Liver (tissue), 9 donors: ENCODE results near the gene ARCN1. TPM values are rescaled to one million over a fixed set of nuclear protein-coding genes. Genes with fewer than 3 reads are reported as not detected.

Source experiments
- DNase-seq: peaks from one replicate; pipeline ENCODE4 v3.0.0-alpha.2; 2017; ENCODE audit warnings: low spot score
- H3K27ac ChIP-seq, 2 donors: one replicate each; pipeline ENCODE4 v1.7.0; 2013; ENCODE audit warnings: inconsistent platforms in 2 of 2, low read length in 2 of 2, control low read depth in 1 of 2, low read depth in 1 of 2, mild to moderate bottlenecking in 1 of 2
- H3K27me3 ChIP-seq, 4 donors: one replicate each; pipeline versions ENCODE4 v1.6.1 to v1.7.0; 2013; ENCODE audit warnings: low read length in 3 of 4, inconsistent platforms in 1 of 4, mild to moderate bottlenecking in 1 of 4, moderate library complexity in 1 of 4; ENCODE audit not compliant: control insufficient read depth in 4 of 4, insufficient read depth in 4 of 4
- H3K36me3 ChIP-seq, 4 donors: one replicate each; pipeline versions ENCODE4 v1.6.1 to v1.7.0; 2013; ENCODE audit warnings: low read length in 3 of 4, mild to moderate bottlenecking in 3 of 4, low read depth in 1 of 4, moderate library complexity in 1 of 4; ENCODE audit not compliant: control insufficient read depth in 4 of 4, insufficient read depth in 3 of 4
- H3K4me1 ChIP-seq, 4 donors: one replicate each; pipeline versions ENCODE4 v1.6.1 to v1.7.0; 2013; ENCODE audit warnings: low read length in 3 of 4, mild to moderate bottlenecking in 3 of 4, moderate library complexity in 1 of 4; ENCODE audit not compliant: control insufficient read depth in 4 of 4, insufficient read depth in 4 of 4
- H3K4me3 ChIP-seq, 3 donors: one replicate each; pipeline versions ENCODE4 v1.6.1 to v1.7.0; 2013; ENCODE audit warnings: low read length in 3 of 3, control low read depth in 1 of 3, low read depth in 1 of 3, mild to moderate bottlenecking in 1 of 3
- H3K9ac ChIP-seq, 2 donors: one replicate each; pipeline ENCODE4 v1.7.0; 2013; ENCODE audit warnings: low read length in 2 of 2, mild to moderate bottlenecking in 2 of 2, moderate library complexity in 2 of 2, control low read depth in 1 of 2, low read depth in 1 of 2
- H3K9me3 ChIP-seq, 4 donors: one replicate each; pipeline versions ENCODE4 v1.6.1 to v1.7.0; 2013; ENCODE audit warnings: low read length in 3 of 4; ENCODE audit not compliant: control insufficient read depth in 4 of 4
- EGR1 ChIP-seq, 2 donors: IDR thresholded peaks; 2 replicates each; pipeline ENCODE4 v1.6.1; 2016 to 2018; ENCODE audit warnings: antibody characterized with exemption in 2 of 2, low read depth in 2 of 2
- FOXA1 ChIP-seq: IDR thresholded peaks from 2 replicates; pipeline ENCODE4 v1.6.1; 2016; ENCODE audit warnings: antibody characterized with exemption
- GABPA ChIP-seq, 2 donors: IDR thresholded peaks in 1 of 2; conservative IDR thresholded peaks in 1 of 2; 2 replicates each; pipeline ENCODE4 v1.6.1; 2016; ENCODE audit warnings: antibody characterized with exemption in 2 of 2, mild to moderate bottlenecking in 1 of 2, moderate library complexity in 1 of 2
- HNF4A ChIP-seq, 2 donors: conservative IDR thresholded peaks; 2 replicates each; pipeline ENCODE4 v1.6.1; 2016; ENCODE audit warnings: antibody characterized with exemption in 2 of 2, mild to moderate bottlenecking in 2 of 2
- NR2F2 ChIP-seq: IDR thresholded peaks from 2 replicates; pipeline ENCODE4 v1.6.1; 2016; ENCODE audit warnings: antibody characterized with exemption
- RAD21 ChIP-seq, 2 donors: IDR thresholded peaks; 2 replicates each; pipeline ENCODE4 v1.6.1; 2016; ENCODE audit warnings: antibody characterized with exemption in 2 of 2, mild to moderate bottlenecking in 2 of 2
- RXRA ChIP-seq, 2 donors: IDR thresholded peaks; 2 replicates each; pipeline ENCODE4 v1.6.1; 2017 to 2018; ENCODE audit warnings: antibody characterized with exemption in 2 of 2, mild to moderate bottlenecking in 1 of 2
- SP1 ChIP-seq: IDR thresholded peaks from 2 replicates; pipeline ENCODE4 v1.6.1; 2018; ENCODE audit warnings: antibody characterized with exemption, mild to moderate bottlenecking
- YY1 ChIP-seq: IDR thresholded peaks from 2 replicates; pipeline ENCODE4 v1.6.1; 2016; ENCODE audit warnings: antibody characterized with exemption, mild to moderate bottlenecking
- WGBS: extraction: QIAGEN DNeasy Blood & Tissue Kit; methylation state at CpG from one replicate; pipeline ENCODE4 v1.1.7; 2013; 5-methylcytosine and 5-hydroxymethylcytosine counted together
- polyA plus RNA-seq, 2 donors: library from polyadenylated mRNA; stranded (reverse) in 1 of 2; unstranded in 1 of 2; fragments of 200-250 nt in 1 of 2; fragments of >200 nt in 1 of 2; fragmentation: Nextera tagmentation in 1 of 2; extraction: Ambion mirVana in 1 of 2; gene quantifications; one replicate each; pipeline versions ENCODE4 v1.2.1 to v1.2.3, GENCODE V29; 2013 to 2015
- total RNA-seq, 2 donors: library from RNA; depleted of rRNA; stranded (reverse); fragments of >200 nt; gene quantifications; one replicate each; pipeline ENCODE4 v1.2.3, GENCODE V29; 2014
- TF ChIP-seq, protein P1 (sequence below): IDR thresholded peaks from 2 replicates; pipeline ENCODE4 v1.6.1; 2016; ENCODE audit warnings: antibody characterized with exemption, mild to moderate bottlenecking
- TF ChIP-seq, protein P2 (sequence below): IDR thresholded peaks from 2 replicates; pipeline ENCODE4 v1.6.1; 2016; ENCODE audit warnings: antibody characterized with exemption
- TF ChIP-seq, protein P3 (sequence below): fragments of 150-350 bp; IDR thresholded peaks from 2 replicates; pipeline ENCODE4 v1.5.1; 2017; ENCODE audit warnings: improper control_type of control experiment, low read depth, low read length; ENCODE audit not compliant: missing input control
- donor health status: healthy.
- donor health status: healthy.
- donor health status: healthy.
- donor health status: healthy.
- donor health status: healthy.

Gene ARCN1
- total RNA-seq (10 to 100 TPM; 40.1 to 95.4 TPM), polyA plus RNA-seq (10 to 100 TPM; 36.7 to 63.5 TPM)

DNA sequence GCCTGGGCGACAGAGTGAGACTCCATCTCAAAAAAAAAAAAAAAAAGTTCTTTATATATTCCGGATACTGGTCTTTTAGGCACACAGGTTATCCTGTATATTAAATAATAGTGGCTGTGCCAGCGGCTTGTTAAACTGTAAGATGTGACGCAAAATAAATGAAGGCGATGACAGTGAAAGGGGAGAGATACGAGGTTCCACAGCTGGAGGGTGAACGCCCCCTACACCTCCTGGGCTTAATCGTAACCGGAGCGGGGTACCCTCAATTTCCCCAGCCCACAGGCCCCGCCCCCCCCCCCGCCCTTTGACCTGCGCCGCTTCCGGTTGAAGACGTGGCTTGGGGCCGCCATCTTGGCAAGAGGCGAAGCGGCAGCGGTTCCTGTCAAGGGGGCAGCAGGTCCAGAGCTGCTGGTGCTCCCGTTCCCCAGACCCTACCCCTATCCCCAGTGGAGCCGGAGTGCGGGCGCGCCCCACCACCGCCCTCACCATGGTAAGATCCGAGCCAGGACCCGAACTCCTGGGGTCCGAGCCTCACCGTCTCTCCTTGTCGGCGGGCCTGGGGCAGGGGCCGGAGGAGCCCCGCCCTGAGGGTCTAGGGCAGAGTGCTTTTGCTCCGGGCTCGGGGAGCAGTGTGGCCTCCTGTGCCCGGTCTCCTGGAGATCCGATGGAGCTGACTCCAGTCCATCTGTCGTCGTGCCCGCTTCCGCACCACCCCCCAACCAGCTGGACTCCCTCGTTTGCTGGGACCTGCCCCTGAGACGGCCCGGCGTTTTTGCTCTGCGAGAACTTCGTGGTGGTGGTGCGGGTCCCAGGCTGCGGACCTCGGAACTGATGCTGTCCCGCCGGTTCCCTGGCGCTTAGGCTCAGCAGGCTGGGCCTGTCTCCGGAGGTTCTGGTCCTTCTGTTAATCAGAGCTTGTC, at the start of gene ARCN1:
TSS of gene ARCN1 (plus strand) at position 349 of the 920 bp plus-strand sequence. CDS start at position 488, 139 bp downstream.
- peaks cover 0 to under 1% (median 0%) of the 10 kb centered on the region in 4 donors for H3K36me3 ChIP-seq
- H3K9me3 ChIP-seq, result no peaks in the 10 kb centered on the region
- peaks cover 6 to 36% (median 24%) of the 10 kb centered on the region in 4 donors for H3K4me1 ChIP-seq
- H3K27ac ChIP-seq, result peak within 1 kb of the TSS; percentile 97 to 100
- TF ChIP-seq, protein P1, sequence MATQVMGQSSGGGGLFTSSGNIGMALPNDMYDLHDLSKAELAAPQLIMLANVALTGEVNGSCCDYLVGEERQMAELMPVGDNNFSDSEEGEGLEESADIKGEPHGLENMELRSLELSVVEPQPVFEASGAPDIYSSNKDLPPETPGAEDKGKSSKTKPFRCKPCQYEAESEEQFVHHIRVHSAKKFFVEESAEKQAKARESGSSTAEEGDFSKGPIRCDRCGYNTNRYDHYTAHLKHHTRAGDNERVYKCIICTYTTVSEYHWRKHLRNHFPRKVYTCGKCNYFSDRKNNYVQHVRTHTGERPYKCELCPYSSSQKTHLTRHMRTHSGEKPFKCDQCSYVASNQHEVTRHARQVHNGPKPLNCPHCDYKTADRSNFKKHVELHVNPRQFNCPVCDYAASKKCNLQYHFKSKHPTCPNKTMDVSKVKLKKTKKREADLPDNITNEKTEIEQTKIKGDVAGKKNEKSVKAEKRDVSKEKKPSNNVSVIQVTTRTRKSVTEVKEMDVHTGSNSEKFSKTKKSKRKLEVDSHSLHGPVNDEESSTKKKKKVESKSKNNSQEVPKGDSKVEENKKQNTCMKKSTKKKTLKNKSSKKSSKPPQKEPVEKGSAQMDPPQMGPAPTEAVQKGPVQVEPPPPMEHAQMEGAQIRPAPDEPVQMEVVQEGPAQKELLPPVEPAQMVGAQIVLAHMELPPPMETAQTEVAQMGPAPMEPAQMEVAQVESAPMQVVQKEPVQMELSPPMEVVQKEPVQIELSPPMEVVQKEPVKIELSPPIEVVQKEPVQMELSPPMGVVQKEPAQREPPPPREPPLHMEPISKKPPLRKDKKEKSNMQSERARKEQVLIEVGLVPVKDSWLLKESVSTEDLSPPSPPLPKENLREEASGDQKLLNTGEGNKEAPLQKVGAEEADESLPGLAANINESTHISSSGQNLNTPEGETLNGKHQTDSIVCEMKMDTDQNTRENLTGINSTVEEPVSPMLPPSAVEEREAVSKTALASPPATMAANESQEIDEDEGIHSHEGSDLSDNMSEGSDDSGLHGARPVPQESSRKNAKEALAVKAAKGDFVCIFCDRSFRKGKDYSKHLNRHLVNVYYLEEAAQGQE, result no peak
- TF ChIP-seq GABPA (IDR thresholded peaks at IDR 0.05 in 1 of 2, conservative IDR thresholded peaks at IDR 0.05 in 1 of 2) (peak in 1 of 2 donors; percentile 66), NR2F2 (peak; percentile 77), YY1 (peak; percentile 98), HNF4A (conservative IDR thresholded peaks at IDR 0.05) (peak; percentile 24 to 41), SP1 (no peak), RXRA (IDR thresholded peaks at IDR 0.05) (peak in 1 of 2 donors; percentile 20)
- TF ChIP-seq, protein P2, sequence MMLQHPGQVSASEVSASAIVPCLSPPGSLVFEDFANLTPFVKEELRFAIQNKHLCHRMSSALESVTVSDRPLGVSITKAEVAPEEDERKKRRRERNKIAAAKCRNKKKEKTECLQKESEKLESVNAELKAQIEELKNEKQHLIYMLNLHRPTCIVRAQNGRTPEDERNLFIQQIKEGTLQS, result no peak
- peak within 1 kb of the TSS; percentile 77 to 99 (median 97) for H3K4me3 ChIP-seq
- H3K27me3 ChIP-seq, result no peaks in the 10 kb centered on the region
- WGBS, result under 1% methylated on average over 55 of the region's 55 CpGs
- peak; percentile 87 for DNase-seq
- H3K9ac ChIP-seq, result peak within 1 kb of the TSS; percentile 74 to 99

DNA sequence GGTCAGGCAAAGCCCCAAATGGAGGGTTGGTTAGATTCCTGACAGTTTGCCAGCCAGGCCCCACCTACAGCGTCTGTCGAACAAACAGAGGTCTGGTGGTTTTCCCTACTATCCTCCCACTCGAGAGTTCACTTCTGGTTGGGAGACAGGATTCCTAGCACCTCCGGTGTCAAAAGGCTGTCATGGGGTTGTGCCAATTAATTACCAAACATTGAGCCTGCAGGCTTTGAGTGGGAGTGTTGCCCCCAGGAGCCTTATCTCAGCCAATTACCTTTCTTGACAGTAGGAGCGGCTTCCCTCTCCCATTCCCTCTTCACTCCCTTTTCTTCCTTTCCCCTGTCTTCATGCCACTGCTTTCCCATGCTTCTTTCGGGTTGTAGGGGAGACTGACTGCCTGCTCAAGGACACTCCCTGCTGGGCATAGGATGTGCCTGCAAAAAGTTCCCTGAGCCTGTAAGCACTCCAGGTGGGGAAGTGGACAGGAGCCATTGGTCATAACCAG, 49.6 kb upstream of the ARCN1 start:
- Histone ChIP-seq H3K4me3 (no peak overlapping the region), H3K27me3 (no peaks in the 10 kb centered on the region), H3K4me1 (peaks cover 17 to 74% (median 65%) of the 10 kb centered on the region in 4 donors), H3K9me3 (no peaks in the 10 kb centered on the region), H3K9ac (no peak overlapping the region), H3K27ac (no peak overlapping the region), H3K36me3 (peaks cover 5 to 22% (median 14%) of the 10 kb centered on the region in 4 donors)
- 37% methylated on average over 6 of the region's 6 CpGs for WGBS
- no peak for TF ChIP-seq FOXA1
- peak in 1 of 2 donors; percentile 21 for TF ChIP-seq RXRA (IDR thresholded peaks at IDR 0.05)
- peak; percentile 57 to 75 for TF ChIP-seq RAD21 (IDR thresholded peaks at IDR 0.05)
- TF ChIP-seq, protein P3, sequence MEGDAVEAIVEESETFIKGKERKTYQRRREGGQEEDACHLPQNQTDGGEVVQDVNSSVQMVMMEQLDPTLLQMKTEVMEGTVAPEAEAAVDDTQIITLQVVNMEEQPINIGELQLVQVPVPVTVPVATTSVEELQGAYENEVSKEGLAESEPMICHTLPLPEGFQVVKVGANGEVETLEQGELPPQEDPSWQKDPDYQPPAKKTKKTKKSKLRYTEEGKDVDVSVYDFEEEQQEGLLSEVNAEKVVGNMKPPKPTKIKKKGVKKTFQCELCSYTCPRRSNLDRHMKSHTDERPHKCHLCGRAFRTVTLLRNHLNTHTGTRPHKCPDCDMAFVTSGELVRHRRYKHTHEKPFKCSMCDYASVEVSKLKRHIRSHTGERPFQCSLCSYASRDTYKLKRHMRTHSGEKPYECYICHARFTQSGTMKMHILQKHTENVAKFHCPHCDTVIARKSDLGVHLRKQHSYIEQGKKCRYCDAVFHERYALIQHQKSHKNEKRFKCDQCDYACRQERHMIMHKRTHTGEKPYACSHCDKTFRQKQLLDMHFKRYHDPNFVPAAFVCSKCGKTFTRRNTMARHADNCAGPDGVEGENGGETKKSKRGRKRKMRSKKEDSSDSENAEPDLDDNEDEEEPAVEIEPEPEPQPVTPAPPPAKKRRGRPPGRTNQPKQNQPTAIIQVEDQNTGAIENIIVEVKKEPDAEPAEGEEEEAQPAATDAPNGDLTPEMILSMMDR, result peak; percentile 26
- TF ChIP-seq EGR1 (IDR thresholded peaks at IDR 0.05; ENCODE audit: low read depth in 2 of 2), result no peak
- TF ChIP-seq, protein P1, result no peak
- DNase-seq, result no peak
